K562 (cell line): ENCODE measurements around the gene BMP2. TPM values are rescaled to one million over a fixed set of nuclear protein-coding genes. Genes with fewer than 3 reads are reported as not detected.
A peak's percentile ranks its signal among the peaks of the same experiment; 100 is the strongest.

Source experiments
- ATAC-seq: fragments of 200-7000 bp; cut with Tn5 transposase; 3 replicates; pipeline ENCODE4 v1.9.1; 2020; ENCODE audit warnings: moderate library complexity
- BruUV-seq: library from RNA; stranded (reverse); fragments of 400-500 nt; replicated peaks from 2 replicates; lab custom pipeline; 2021; lab: Mats Ljungman, UMichigan
- CTCF ChIA-PET: fragments of 300-600 bp; formaldehyde crosslinking; extraction: SDS; loops from one replicate; lab custom pipeline; 2021; ENCODE audit warnings: low intra/inter-chr PET ratio; lab: Yijun Ruan, JAX
- POLR2A ChIA-PET: fragments of 300-600, 350-650 bp; sonication (Branson Sonifier 250); formaldehyde crosslinking; extraction: SDS; loops from one replicate; lab custom pipeline; 2021; ENCODE audit warnings: antibody characterized with exemption, inconsistent platforms; lab: Yijun Ruan, JAX
- DNase-seq, 4 experiments: peaks; one replicate each; pipeline versions ENCODE4 v3.0.0 to v3.0.0-alpha.2; 2011 to 2018; ENCODE audit warnings: low spot score in 3 of 4, mixed read lengths in 3 of 4; ENCODE audit errors: extremely low read depth in 1 of 4
- FAIRE-seq: peaks from 2 replicates; lab custom pipeline; 2011; peaks lifted over from hg19 to GRCh38; lab: Jason Lieb, UNC
- H2AFZ ChIP-seq: 2 replicates; pipeline ENCODE4 v1.6.0; 2011; ENCODE audit warnings: low read depth, low read length, control low read depth, inconsistent platforms
- H3K27ac ChIP-seq: fragments of 200-600 bp; 3 replicates; pipeline ENCODE4 v1.8.0; 2011; ENCODE audit warnings: low read depth, mild to moderate bottlenecking, control low read depth, inconsistent platforms, low read length, moderate library complexity, mixed read lengths; ENCODE audit errors: extremely low read depth
- H3K27me3 ChIP-seq, 2 experiments: fragments of 300-600 bp in 1 of 2; 2 replicates in 1 of 2; 3 replicates in 1 of 2; pipeline versions ENCODE4 v1.6.0 to v1.8.0; 2011; ENCODE audit warnings: inconsistent platforms in 2 of 2, low read length in 2 of 2, mild to moderate bottlenecking in 1 of 2, mixed read lengths in 1 of 2, moderate library complexity in 1 of 2; ENCODE audit not compliant: control insufficient read depth in 2 of 2, insufficient read depth in 2 of 2
- H3K36me3 ChIP-seq: fragments of 300-600 bp; 3 replicates; pipeline ENCODE4 v1.8.0; 2011; ENCODE audit warnings: mild to moderate bottlenecking, low read length, inconsistent platforms; ENCODE audit not compliant: control insufficient read depth, insufficient read depth
- H3K4me1 ChIP-seq, 2 experiments: fragments of 200-600 bp in 1 of 2; replicated peaks in 1 of 2; 2 replicates in 1 of 2; 3 replicates in 1 of 2; pipeline versions ENCODE4 v1.5.1 to v1.8.0; 2011; ENCODE audit warnings: inconsistent platforms in 2 of 2, low read length in 2 of 2, mild to moderate bottlenecking in 1 of 2, mixed read lengths in 1 of 2, moderate library complexity in 1 of 2; ENCODE audit not compliant: control insufficient read depth in 2 of 2, insufficient read depth in 2 of 2
- H3K4me2 ChIP-seq: 2 replicates; pipeline ENCODE4 v1.6.1; 2011; ENCODE audit warnings: low read length, control low read depth, inconsistent platforms, mixed read lengths; ENCODE audit not compliant: insufficient read depth
- H3K4me3 ChIP-seq: fragments of 200-600 bp; sonication (generic), shearing (Covaris generic); 2 replicates; pipeline ENCODE4 v1.5.1; 2016; ENCODE audit warnings: control low read depth, inconsistent platforms
- H3K79me2 ChIP-seq: fragments of 200-600 bp; 3 replicates; pipeline ENCODE4 v1.8.0; 2011; ENCODE audit warnings: low read length, inconsistent platforms; ENCODE audit not compliant: control insufficient read depth, insufficient read depth
- H3K9ac ChIP-seq, 2 experiments: 2 replicates each; pipeline versions ENCODE4 v1.6.0 to v1.6.1; 2011; ENCODE audit warnings: low read depth in 2 of 2, low read length in 2 of 2, control low read depth in 1 of 2, inconsistent platforms in 1 of 2, mild to moderate bottlenecking in 1 of 2, mixed read lengths in 1 of 2; ENCODE audit not compliant: insufficient read depth in 1 of 2
- H3K9me1 ChIP-seq: one replicate; pipeline ENCODE4 v1.6.0; 2011; ENCODE audit warnings: inconsistent platforms, mild to moderate bottlenecking, low read length, moderate library complexity; ENCODE audit not compliant: control insufficient read depth, insufficient read depth
- H3K9me3 ChIP-seq: replicated peaks from 2 replicates; pipeline ENCODE4 v1.5.1; 2011; ENCODE audit warnings: low read depth, low read length, inconsistent platforms; ENCODE audit not compliant: control insufficient read depth, insufficient read depth
- H4K20me1 ChIP-seq: replicated peaks from 2 replicates; pipeline ENCODE4 v1.6.1; 2011; ENCODE audit warnings: low read length, inconsistent platforms, mixed read lengths; ENCODE audit not compliant: control insufficient read depth, insufficient read depth
- CCNT2 ChIP-seq: IDR thresholded peaks from 2 replicates; pipeline ENCODE4 v1.6.1; 2011; ENCODE audit warnings: borderline replicate concordance, low read depth, mild to moderate bottlenecking, moderate library complexity, mixed read lengths, low read length; ENCODE audit not compliant: insufficient read length; ENCODE audit errors: extremely low read depth
- KDM1A ChIP-seq, 2 experiments: fragments of 450-650 bp; IDR thresholded peaks; 2 replicates each; pipeline ENCODE4 v1.6.1; 2016; ENCODE audit warnings: mild to moderate bottlenecking in 2 of 2
- POLR3A ChIP-seq: IDR thresholded peaks from 2 replicates; pipeline ENCODE4 v1.6.1; 2011; ENCODE audit warnings: borderline replicate concordance, mild to moderate bottlenecking, moderate library complexity; ENCODE audit not compliant: insufficient read length, insufficient read depth; ENCODE audit errors: extremely low read depth
- SIN3A ChIP-seq, 2 experiments: fragments of 150-350 bp in 1 of 2; IDR thresholded peaks; 2 replicates each; pipeline ENCODE4 v1.6.1; 2011 to 2016; ENCODE audit warnings: borderline replicate concordance in 2 of 2, low read depth in 2 of 2, low read length in 2 of 2, mild to moderate bottlenecking in 2 of 2, moderate library complexity in 2 of 2; ENCODE audit not compliant: control insufficient read depth in 1 of 2
- ZBTB8A ChIP-seq: fragments of 450-650 bp; IDR thresholded peaks from 2 replicates; pipeline ENCODE4 v1.6.1; 2018; ENCODE audit warnings: mild to moderate bottlenecking, moderate library complexity; ENCODE audit not compliant: partially characterized antibody
- ZFP91 ChIP-seq: sonication (generic); formaldehyde crosslinking; IDR thresholded peaks from 2 replicates; pipeline ENCODE4 v1.8.0; 2022; ENCODE audit warnings: mild to moderate bottlenecking, missing genetic modification reagents
- WGBS: fragments of 100-300 bp; shearing (Covaris generic); methylation state at CpG from one replicate; pipeline ENCODE4 v1.1.6; 2016; ENCODE audit warnings: low coverage, mixed read lengths; ENCODE audit not compliant: insufficient coverage; ENCODE audit errors: missing lambda C conversion rate; 5-methylcytosine and 5-hydroxymethylcytosine counted together
- in situ Hi-C: fragments of 300-500 bp; cut with MboI; formaldehyde crosslinking; loops from 4 replicates; pipeline ENCODE4 v1.15.0; 2018; ENCODE audit warnings: inconsistent platforms, mixed read lengths
- intact Hi-C: fragments of 100-400 bp; cut with micrococcal nuclease; formaldehyde crosslinking; loops from 2 replicates; pipeline ENCODE4 v1.14.2; 2022
- polyA plus RNA-seq, 8 experiments: library from polyadenylated mRNA; depleted of rRNA in 4 of 8; stranded (reverse) in 5 of 8; unstranded in 3 of 8; fragments of >200 nt; fragmentation: Nextera tagmentation in 2 of 8; fragmentation: Illumina TruSeq in 1 of 8; extraction: Ambion mirVana in 2 of 8; extraction: Trizol in 1 of 8; gene quantifications; 2 replicates each; pipeline versions ENCODE4 v1.2.1 to v1.2.3, GENCODE V29; 2011 to 2014; ENCODE audit warnings: inconsistent platforms in 1 of 8, missing spikeins in 1 of 8
- total RNA-seq, 7 experiments: library from RNA; depleted of rRNA in 6 of 7; stranded (reverse); fragments of >200 nt in 6 of 7; fragmentation: Illumina TruSeq in 2 of 7; extraction: Trizol in 2 of 7; gene quantifications; 2 replicates each; pipeline versions ENCODE4 v1.2.1 to v1.2.3, GENCODE V29; 2011 to 2021; ENCODE audit warnings: low replicate concordance in 1 of 7

The BMP2 gene
- total and polyA plus RNA-seq, 9 of the 15 experiments (the other 6 are each of a cell fraction or from before 2014, with no cell fraction given) = 0.01 to 0.07 (median 0.03) TPM; not detected in 5

GRCh38 chr20:6746901-6747609, 20.4 kb upstream of the BMP2 start:
- Histone ChIP-seq H3K79me2 (no peaks in the 10 kb centered on the region), H3K9me1 (no peaks in the 10 kb centered on the region), H4K20me1 (no peaks in the 10 kb centered on the region), H3K9me3 (no peaks in the 10 kb centered on the region), H3K4me3 (no peak overlapping the region), H3K27me3 (no peaks in the 10 kb centered on the region), H3K27ac (no peak overlapping the region), H3K4me1 (no peaks in the 10 kb centered on the region), H3K36me3 (no peaks in the 10 kb centered on the region), H3K9ac (no peak overlapping the region), H3K4me2 (no peak overlapping the region), H2AFZ (no peak overlapping the region)
- ChIA-PET CTCF (no interaction called here), POLR2A (no interaction called here)
- FAIRE-seq (no peak), ATAC-seq (no peak), DNase-seq (no peak)
- intact Hi-C loops = no loop called here
- BruUV-seq = no TSS peak
- 0% methylated on average over 6 of the region's 6 CpGs for WGBS
- in situ Hi-C loops = no loop called here
- no peak for TF ChIP-seq SIN3A (IDR thresholded peaks at IDR 0.05; ENCODE audit: borderline replicate concordance in 2 of 2, control insufficient read depth in 1 of 2, low read depth in 2 of 2, low read length in 2 of 2)
- TF ChIP-seq ZFP91 = no peak
- TF ChIP-seq ZBTB8A = no peak
- no peak for TF ChIP-seq CCNT2
- TF ChIP-seq POLR3A = peak; percentile 31
- no peak for TF ChIP-seq KDM1A (IDR thresholded peaks at IDR 0.05)
- TF ChIP-seq, all 486 proteins: peak for 1
